ENCODE results near the gene AK4.

DNA sequence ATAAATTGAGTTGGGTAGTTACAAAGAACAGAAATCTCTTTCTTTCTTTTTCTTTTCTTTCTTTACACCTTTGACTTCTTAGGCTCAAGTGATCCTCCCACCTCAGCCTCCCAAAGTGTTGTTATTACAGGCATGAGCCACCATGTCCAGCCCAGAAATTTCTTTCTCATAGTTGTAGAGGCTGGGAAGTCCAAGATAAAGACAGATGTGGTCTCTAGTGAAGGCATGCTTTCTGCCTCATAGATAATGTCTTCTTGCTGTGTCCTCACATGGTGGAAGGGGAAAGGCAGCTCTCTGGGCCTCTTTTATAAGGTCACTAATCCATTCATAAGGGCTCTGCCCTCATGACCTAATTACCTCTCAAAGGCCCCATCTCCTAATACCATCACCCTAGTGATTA is 97.3 kb downstream of the AK4 start:
- TF ChIP-seq, protein P1, sequence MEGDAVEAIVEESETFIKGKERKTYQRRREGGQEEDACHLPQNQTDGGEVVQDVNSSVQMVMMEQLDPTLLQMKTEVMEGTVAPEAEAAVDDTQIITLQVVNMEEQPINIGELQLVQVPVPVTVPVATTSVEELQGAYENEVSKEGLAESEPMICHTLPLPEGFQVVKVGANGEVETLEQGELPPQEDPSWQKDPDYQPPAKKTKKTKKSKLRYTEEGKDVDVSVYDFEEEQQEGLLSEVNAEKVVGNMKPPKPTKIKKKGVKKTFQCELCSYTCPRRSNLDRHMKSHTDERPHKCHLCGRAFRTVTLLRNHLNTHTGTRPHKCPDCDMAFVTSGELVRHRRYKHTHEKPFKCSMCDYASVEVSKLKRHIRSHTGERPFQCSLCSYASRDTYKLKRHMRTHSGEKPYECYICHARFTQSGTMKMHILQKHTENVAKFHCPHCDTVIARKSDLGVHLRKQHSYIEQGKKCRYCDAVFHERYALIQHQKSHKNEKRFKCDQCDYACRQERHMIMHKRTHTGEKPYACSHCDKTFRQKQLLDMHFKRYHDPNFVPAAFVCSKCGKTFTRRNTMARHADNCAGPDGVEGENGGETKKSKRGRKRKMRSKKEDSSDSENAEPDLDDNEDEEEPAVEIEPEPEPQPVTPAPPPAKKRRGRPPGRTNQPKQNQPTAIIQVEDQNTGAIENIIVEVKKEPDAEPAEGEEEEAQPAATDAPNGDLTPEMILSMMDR (conservative IDR thresholded peaks at IDR 0.05): no peak
- TF ChIP-seq EZH2 (IDR thresholded peaks at IDR 0.05; ENCODE audit: low read depth): no peak

All from PC-9 (cell line).